WI38 (cell line): ENCODE data around the gene CDKN2B-AS1.

Experiments
- H3K4me3 ChIP-seq: 2 replicates; pipeline ENCODE4 v1.5.1; 2011; ENCODE audit warnings: low read depth, mild to moderate bottlenecking, control low read depth, low read length
- TF ChIP-seq, protein P1 (sequence below): IDR thresholded peaks from 2 replicates; pipeline ENCODE4 v1.5.1; 2012; ENCODE audit warnings: low read depth, mild to moderate bottlenecking, control low read depth, low read length

CDKN2B-AS1 gene

DNA sequence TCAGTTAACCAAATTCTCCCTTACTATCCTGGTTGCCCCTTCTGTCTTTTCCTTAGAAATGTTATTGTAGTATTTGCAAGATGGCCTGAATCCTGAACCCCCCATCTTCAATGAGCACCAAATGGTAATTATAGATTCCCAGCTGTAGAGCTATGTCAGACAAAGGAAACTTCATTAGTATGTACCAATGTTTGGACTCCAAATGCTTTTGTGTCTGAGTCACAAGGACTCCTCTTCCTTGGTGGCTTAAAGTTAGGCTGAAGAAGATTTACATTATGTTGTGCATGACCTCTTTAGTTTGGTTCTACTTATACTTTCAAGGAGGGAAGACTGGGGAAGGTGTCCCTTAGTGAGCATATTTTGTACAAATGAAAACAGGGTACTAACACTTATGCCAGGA is 120.4 kb downstream of the CDKN2B-AS1 start:
- no peak overlapping the region for H3K4me3 ChIP-seq
- TF ChIP-seq, protein P1, sequence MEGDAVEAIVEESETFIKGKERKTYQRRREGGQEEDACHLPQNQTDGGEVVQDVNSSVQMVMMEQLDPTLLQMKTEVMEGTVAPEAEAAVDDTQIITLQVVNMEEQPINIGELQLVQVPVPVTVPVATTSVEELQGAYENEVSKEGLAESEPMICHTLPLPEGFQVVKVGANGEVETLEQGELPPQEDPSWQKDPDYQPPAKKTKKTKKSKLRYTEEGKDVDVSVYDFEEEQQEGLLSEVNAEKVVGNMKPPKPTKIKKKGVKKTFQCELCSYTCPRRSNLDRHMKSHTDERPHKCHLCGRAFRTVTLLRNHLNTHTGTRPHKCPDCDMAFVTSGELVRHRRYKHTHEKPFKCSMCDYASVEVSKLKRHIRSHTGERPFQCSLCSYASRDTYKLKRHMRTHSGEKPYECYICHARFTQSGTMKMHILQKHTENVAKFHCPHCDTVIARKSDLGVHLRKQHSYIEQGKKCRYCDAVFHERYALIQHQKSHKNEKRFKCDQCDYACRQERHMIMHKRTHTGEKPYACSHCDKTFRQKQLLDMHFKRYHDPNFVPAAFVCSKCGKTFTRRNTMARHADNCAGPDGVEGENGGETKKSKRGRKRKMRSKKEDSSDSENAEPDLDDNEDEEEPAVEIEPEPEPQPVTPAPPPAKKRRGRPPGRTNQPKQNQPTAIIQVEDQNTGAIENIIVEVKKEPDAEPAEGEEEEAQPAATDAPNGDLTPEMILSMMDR = no peak

DNA sequence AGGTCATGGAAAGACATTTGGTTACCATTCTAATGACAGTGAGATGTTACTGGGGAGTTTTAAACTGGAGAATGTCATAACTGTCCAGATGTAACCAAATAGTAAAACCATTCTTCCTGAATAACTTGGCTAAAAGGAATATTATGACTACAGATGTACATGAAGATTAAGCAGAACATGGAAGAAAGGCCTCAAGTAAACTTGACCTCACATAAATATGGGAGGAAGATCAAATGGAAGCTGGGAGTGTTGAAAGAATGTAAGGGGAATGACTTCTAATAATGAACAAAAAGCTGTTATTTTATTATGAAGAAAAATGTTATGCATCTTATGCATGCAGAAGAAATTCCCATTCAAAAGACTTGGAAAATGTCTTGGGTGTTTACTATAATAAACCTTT is 122.2 kb downstream of the CDKN2B-AS1 start:
- H3K4me3 ChIP-seq = no peak overlapping the region
- TF ChIP-seq, protein P1 = no peak

DNA sequence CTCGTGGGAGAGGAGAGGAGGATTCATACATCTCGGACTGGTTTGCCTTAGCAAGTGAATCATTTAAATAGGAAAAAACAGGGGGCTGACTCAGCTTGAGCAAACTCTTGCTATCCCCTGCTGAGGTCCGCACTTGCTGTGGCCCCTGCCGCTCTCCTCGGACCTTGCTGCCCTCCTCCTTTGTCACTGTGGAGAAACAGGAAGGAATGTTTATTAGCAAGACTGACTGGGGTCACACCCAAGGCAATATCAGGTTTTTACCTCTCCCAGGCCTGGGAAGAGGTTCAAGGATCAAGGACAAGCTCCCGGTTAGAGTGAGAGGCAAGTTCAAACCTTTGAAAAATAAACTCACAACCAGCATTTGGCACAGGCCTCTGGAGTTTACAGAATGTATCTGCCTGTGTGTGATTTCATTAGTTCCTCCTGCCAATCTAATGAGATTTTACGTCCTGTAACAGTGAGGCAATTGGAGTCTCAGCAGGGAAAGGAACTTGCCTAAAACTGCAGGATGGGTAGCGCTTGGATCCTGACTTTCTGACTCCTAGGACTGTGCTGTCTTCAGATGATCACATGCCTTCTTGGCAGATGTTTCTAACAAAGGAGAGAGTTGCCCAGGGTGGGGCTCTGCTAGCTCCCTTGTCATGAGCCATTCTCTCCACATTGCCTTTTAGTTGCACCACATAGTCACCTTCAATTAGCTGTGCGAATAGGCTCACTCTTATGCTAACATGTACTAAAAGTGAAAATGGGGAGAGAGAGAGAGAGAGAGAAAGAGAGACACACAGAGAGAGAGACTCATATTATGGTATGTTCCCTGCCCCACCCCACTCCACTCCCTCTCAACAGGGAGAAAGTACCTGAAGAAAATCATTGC is 123.2 kb downstream of the CDKN2B-AS1 start:
- 0 out of 2 replicates have a peak overlapping the region, but pooled peaks have one; percentile 4 for H3K4me3 ChIP-seq
- TF ChIP-seq, protein P1 = no peak

DNA sequence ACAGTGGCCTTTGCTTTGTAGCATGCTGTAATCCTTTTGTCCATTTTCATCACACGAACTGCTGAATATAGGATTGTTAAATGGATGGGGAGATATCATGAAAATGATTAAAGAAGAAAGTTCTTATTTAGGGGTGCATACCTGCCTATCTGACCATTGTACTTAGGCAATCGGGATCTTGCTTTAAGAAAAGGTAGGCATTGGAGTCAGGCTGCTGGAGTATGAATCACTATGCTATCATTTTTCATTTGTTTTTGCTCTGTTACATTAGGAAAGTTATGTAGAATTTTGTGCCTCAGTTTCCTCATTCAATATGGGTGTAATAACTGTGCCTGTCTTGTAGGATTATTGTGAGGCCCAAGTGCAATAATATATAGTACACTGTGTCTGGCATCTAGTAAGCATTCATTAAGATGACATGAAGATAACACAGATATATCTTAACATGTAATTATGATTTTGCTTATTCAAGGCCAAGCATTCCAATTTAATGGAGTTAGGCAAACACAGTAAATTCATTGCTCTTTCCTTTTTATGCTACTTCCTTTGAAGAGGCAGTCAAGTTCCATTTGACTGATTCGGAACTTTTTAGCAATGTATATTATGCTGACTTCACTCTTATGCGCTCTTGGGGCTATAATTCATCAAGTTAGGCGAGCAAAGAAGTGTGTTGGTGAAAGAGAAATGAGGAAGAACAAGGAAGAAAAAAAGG is 124.4 kb downstream of the CDKN2B-AS1 start:
- H3K4me3 ChIP-seq = no peak overlapping the region
- TF ChIP-seq, protein P1 = no peak

DNA sequence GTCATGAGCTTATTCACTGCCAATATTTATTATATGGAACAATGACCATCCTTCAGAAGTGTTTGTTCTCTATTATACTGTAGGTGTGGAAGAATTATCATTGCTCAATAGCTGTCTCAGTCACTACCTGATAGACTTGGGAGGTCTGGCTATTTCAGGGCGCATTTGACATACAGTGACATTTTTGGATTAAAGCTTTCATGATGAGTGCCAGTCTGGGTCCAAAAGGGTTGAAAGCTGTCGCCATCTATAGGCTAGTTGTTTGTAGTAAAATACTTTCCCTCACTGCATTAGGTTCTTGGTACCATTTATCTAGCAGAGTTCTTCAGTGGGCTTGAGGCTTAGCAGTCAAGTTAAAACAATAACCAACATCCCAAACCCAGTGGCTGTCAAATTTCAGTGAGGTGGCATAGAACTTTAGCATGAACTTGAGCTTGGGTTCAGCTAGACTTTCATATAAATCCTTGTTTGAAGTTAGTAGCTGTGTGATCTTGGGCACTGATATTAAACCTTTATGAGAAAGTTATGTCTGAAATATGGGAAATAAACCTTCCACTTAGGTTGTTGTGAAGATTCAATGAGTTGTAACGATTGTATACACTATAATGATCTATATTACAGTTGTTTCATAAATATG is 125.0 kb downstream of the CDKN2B-AS1 start:
- TF ChIP-seq, protein P1 = peak; percentile 33
- no peak overlapping the region for H3K4me3 ChIP-seq

DNA sequence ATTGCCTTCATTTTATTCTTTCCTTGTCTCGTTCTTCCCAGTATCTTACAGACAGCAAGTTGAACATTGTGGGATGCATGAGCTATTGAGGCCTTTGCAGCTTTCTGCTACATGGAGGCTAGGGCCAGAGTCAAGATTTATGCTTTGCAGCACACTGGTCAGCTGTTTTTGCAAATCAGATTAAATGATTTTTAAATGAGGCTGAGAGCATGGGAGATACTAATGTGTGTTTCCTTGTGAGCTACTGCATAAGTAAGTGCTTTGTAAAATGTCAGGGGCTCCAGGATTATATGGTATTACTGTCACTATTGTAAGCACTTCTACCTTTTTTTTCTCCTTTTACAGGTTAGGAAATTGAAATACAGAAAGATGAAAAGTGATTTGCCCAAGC is 125.6 kb downstream of the CDKN2B-AS1 start:
- H3K4me3 ChIP-seq = no peak overlapping the region
- TF ChIP-seq, protein P1 = no peak
